ENCODE data around the gene EEFSEC. TPM values are rescaled to one million over a fixed set of nuclear protein-coding genes. Genes with fewer than 3 reads are reported as not detected.
A peak's percentile ranks its signal among the peaks of the same experiment; 100 is the strongest.

The EEFSEC gene
- total and polyA plus RNA-seq, 2 of the 4 experiments (the other 2 are of a cell fraction) = 4.5 to 9.3 TPM

DNA sequence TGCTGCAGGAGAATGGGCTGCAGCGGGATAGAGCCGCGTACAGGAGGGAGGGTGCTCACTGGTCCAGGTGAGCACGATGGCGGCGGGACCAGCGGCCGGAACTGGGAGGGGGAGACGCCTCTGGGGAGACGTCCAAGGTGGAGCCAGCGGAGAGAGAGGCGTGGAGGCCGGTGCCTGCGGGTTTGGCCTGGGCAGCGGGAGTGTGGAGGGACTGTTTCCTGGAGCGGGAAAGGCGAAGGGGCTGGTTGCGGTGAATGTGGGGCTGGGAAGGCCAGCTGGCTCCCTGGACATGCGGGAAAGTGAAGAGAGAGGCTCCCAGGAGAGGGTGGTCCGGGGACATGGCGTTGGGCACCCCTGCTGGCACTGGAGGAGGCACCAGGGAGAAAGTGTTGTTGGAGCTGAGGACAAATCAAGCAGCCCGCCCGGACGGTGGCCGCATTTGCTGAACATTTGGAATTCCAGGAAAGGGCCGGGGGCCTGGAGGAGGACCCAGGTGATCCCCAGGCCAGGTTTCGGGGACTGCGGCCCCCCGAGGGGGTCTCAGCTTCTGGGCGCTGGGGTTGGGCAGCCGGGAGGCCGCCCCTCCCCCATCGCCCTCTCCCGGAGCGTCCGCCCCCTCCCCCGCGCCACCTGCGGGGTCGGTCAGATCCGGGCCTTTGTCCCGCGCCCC is 279.2 kb downstream of the EEFSEC start:
- ATAC-seq (ENCODE audit: low read depth) (no peak; the same call in 1 of the 2 replicates), DNase-seq (no peak)
- ChIA-PET CTCF (interaction anchor here (0.9 kb wide), 1 partner anchor 176 kb away, joined by 3 read pairs; no protein-coding TSS in a partner anchor), POLR2A (ENCODE audit: unreplicated experiment) (no interaction called here)
- Histone ChIP-seq H3K36me3 (ENCODE audit: control insufficient read depth, insufficient read depth, low read length) (no peaks in the 10 kb centered on the region), H4K5ac (ENCODE audit: low read depth, low read length) (no peak overlapping the region), H2BK5ac (ENCODE audit: low read depth, low read length, poor library complexity, severe bottlenecking) (no peak overlapping the region), H3K9ac (ENCODE audit: low read depth, low read length) (no peak overlapping the region), H3K27me3 (ENCODE audit: control insufficient read depth, insufficient read depth, low read length) (peaks cover 69% of the 10 kb centered on the region), H4K8ac (ENCODE audit: low read depth in 2 of 2, low read length in 2 of 2) (no peak overlapping the region), H2BK15ac (ENCODE audit: low read depth, low read length) (no peak overlapping the region), H3K4me2 (ENCODE audit: low read depth, low read length) (no peak overlapping the region; the same call in 1 of the 2 replicates), H2BK20ac (ENCODE audit: low read depth, low read length) (no peak overlapping the region), H2BK120ac (ENCODE audit: low read depth, low read length) (no peak overlapping the region), H3K4ac (ENCODE audit: low read depth, low read length) (no peak overlapping the region), H3K9me1 (ENCODE audit: insufficient read depth, low read length) (no peaks in the 10 kb centered on the region), H2AFZ (replicated peaks; ENCODE audit: low read length, poor library complexity) (peak overlapping the region; percentile 63), H3K79me1 (ENCODE audit: low read depth in 1 of 2, low read length in 2 of 2) (no peaks in the 10 kb centered on the region), H3K23ac (ENCODE audit: low read depth, low read length) (no peak overlapping the region), H2AK5ac (ENCODE audit: low read depth, low read length) (no peak overlapping the region), H4K20me1 (ENCODE audit: insufficient read depth, low read length) (no peaks in the 10 kb centered on the region; the same call in 1 of the 2 replicates), H2AK9ac (replicated peaks; ENCODE audit: low read depth, low read length, poor library complexity) (peak overlapping the region; percentile 72), H3K4me3 (ENCODE audit: insufficient read depth, low read depth, low read length) (no peak overlapping the region; the same call in 1 of the 2 replicates), H3K14ac (replicated peaks; ENCODE audit: low read depth, low read length) (no peak overlapping the region), H3K4me1 (ENCODE audit: control insufficient read depth, insufficient read depth, low read length) (peaks cover 2% of the 10 kb centered on the region; the same call in 1 of the 2 replicates), H4K91ac (ENCODE audit: insufficient read depth, low read depth, low read length) (no peak overlapping the region), H3K27ac (ENCODE audit: insufficient read depth, low read length) (no peak overlapping the region), H3K9me3 (ENCODE audit: control insufficient read depth, insufficient read depth, low read length) (peaks cover 3% of the 10 kb centered on the region; the same call in 1 of the 2 replicates), H3K56ac (ENCODE audit: extremely low read depth, insufficient read depth, low read length) (no peak overlapping the region), H3K18ac (ENCODE audit: low read depth, low read length) (no peak overlapping the region)
- in situ Hi-C loops (cut with MboI; ENCODE audit: low sequenced_read_pairs) = loop anchor here (5.0 kb wide), 1 partner anchor 70 kb away; no protein-coding TSS in a partner anchor
- intact Hi-C loops (cut with micrococcal nuclease) = no loop called here
- no peak for TF ChIP-seq USF2 (IDR thresholded peaks at IDR 0.05; ENCODE audit: low read depth, low read length)
- no peak for TF ChIP-seq RAD21 (IDR thresholded peaks at IDR 0.05; ENCODE audit: low read length)
- TF ChIP-seq POLR2A (IDR thresholded peaks at IDR 0.05; ENCODE audit: low read depth, low read length) = no peak
- TF ChIP-seq NFE2L2 (IDR thresholded peaks at IDR 0.05; ENCODE audit: low read depth, low read length) = no peak
- TF ChIP-seq SMC3 (IDR thresholded peaks at IDR 0.05; ENCODE audit: low read depth, low read length) = no peak
- no peak for TF ChIP-seq RFX5 (IDR thresholded peaks at IDR 0.05; ENCODE audit: low read depth, low read length)
- no peak for TF ChIP-seq MXI1 (IDR thresholded peaks at IDR 0.05; ENCODE audit: borderline replicate concordance, low read depth, low read length)
- TF ChIP-seq CEBPB (IDR thresholded peaks at IDR 0.05; ENCODE audit: low read depth, low read length) = no peak
- TF ChIP-seq, protein P1, sequence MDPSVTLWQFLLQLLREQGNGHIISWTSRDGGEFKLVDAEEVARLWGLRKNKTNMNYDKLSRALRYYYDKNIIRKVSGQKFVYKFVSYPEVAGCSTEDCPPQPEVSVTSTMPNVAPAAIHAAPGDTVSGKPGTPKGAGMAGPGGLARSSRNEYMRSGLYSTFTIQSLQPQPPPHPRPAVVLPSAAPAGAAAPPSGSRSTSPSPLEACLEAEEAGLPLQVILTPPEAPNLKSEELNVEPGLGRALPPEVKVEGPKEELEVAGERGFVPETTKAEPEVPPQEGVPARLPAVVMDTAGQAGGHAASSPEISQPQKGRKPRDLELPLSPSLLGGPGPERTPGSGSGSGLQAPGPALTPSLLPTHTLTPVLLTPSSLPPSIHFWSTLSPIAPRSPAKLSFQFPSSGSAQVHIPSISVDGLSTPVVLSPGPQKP (IDR thresholded peaks at IDR 0.05; ENCODE audit: borderline replicate concordance, low read depth, low read length) = no peak
- TF ChIP-seq RCOR1 (IDR thresholded peaks at IDR 0.05; ENCODE audit: insufficient replicate concordance, low read length) = no peak
- 15% methylated on average over 6 of the region's 43 CpGs; no CpG with 5 or more reads in 1 of the 2 experiments for WGBS, 2 experiments (ENCODE audit: extremely low coverage in 2 of 2, insufficient read length in 1 of 2)
- dilution Hi-C loops (cut with HindIII; ENCODE audit: low sequenced_read_pairs, unreplicated experiment) = no loop called here
- BruUV-seq (replicated peaks) = no TSS peak
